Measurements from ENCODE around the gene OR8G5.

OR8G5 gene, protein sequence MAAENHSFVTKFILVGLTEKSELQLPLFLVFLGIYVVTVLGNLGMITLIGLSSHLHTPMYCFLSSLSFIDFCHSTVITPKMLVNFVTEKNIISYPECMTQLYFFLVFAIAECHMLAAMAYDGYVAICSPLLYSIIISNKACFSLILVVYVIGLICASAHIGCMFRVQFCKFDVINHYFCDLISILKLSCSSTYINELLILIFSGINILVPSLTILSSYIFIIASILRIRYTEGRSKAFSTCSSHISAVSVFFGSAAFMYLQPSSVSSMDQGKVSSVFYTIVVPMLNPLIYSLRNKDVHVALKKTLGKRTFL

DNA sequence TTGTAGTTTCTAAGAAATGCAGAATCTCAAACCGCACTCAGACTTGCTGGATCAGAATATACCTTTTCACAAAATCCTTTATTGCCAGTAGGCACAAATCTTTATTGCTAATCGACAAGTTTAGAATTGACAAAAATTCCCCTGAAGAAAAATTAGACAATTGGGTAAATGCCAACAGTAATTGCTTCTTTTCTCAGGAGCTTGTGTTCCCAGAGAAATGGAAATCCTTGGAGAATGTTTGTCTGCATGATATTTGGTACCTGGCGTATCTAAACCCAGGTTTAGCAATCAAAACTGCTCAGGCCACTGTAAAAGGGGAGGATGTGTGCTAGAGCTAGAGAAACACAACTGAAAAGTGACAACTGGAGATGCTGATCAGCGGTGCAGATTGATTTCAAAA is at the start of gene OR8G5:
Gene OR8G5 (plus strand): TSS at position 301 of the 400 bp plus-strand sequence. CDS start 8,556 bp downstream, outside the sequence.
- CTCF ChIA-PET: no interaction called here
- POLR2A ChIA-PET: no interaction called here
- no peak for DNase-seq (ENCODE audit: extremely low spot score)
- no peak for TF ChIP-seq ARNT (IDR thresholded peaks at IDR 0.05)
- TF ChIP-seq, protein P1, sequence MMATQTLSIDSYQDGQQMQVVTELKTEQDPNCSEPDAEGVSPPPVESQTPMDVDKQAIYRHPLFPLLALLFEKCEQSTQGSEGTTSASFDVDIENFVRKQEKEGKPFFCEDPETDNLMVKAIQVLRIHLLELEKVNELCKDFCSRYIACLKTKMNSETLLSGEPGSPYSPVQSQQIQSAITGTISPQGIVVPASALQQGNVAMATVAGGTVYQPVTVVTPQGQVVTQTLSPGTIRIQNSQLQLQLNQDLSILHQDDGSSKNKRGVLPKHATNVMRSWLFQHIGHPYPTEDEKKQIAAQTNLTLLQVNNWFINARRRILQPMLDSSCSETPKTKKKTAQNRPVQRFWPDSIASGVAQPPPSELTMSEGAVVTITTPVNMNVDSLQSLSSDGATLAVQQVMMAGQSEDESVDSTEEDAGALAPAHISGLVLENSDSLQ (IDR thresholded peaks at IDR 0.05): no peak
- no peak for TF ChIP-seq FOXM1 (IDR thresholded peaks at IDR 0.05; ENCODE audit: borderline replicate concordance)
- no peak for TF ChIP-seq ELF4 (IDR thresholded peaks at IDR 0.05)
- no peak for TF ChIP-seq SUZ12 (IDR thresholded peaks at IDR 0.05)
- TF ChIP-seq NFRKB (IDR thresholded peaks at IDR 0.05): no peak
- no peak for TF ChIP-seq ZNF384 (IDR thresholded peaks at IDR 0.05)
- TF ChIP-seq FOXA1 (IDR thresholded peaks at IDR 0.05): no peak
- TF ChIP-seq FOXK2 (IDR thresholded peaks at IDR 0.05): no peak
- no peak for TF ChIP-seq L3MBTL2 (conservative IDR thresholded peaks at IDR 0.05)

DNA sequence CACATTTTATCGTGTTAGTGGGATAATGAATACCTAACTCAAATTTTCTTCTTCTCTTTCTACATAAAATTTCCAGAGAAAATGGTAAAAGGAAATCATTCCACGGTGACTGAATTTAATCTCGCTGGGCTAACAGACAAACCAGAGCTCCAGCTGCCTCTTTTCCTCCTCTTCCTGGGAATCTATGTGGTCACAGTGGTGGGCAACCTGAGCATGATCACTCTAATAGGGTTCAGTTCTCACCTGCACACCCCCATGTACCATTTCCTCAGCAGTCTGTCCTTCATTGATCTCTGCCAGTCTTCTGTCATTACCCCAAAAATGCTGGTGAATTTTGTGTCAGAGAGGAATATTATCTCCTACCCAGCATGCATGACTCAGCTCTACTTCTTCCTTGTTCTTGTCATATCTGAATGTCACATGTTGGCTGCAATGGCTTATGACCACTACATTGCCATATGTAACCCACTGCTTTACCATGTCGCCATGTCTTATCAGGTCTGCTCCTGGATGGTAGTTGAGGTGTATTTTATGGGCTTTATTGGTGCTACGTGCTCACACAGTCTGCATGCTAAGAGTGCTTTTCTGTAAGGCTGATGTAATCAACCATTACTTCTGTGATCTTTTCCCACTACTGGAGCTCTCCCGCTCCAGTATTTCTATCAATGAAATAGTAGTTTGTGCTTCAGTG is 48.9 kb upstream of the OR8G5 start:
- ChIA-PET POLR2A (no interaction called here), CTCF (no interaction called here)
- DNase-seq (ENCODE audit: extremely low spot score): no peak
- no peak for TF ChIP-seq HDGF (IDR thresholded peaks at IDR 0.05; ENCODE audit: borderline replicate concordance)
- TF ChIP-seq TARDBP (IDR thresholded peaks at IDR 0.05): no peak
- no peak for TF ChIP-seq LEF1 (IDR thresholded peaks at IDR 0.05; ENCODE audit: borderline replicate concordance)
- TF ChIP-seq, protein P1 (IDR thresholded peaks at IDR 0.05): no peak
- TF ChIP-seq ELF4 (IDR thresholded peaks at IDR 0.05): no peak
- no peak for TF ChIP-seq ZNF384 (IDR thresholded peaks at IDR 0.05)
- no peak for TF ChIP-seq FOXA1 (IDR thresholded peaks at IDR 0.05)
- TF ChIP-seq L3MBTL2 (conservative IDR thresholded peaks at IDR 0.05): no peak
- no peak for TF ChIP-seq CTBP1 (IDR thresholded peaks at IDR 0.05; ENCODE audit: borderline replicate concordance)

DNA sequence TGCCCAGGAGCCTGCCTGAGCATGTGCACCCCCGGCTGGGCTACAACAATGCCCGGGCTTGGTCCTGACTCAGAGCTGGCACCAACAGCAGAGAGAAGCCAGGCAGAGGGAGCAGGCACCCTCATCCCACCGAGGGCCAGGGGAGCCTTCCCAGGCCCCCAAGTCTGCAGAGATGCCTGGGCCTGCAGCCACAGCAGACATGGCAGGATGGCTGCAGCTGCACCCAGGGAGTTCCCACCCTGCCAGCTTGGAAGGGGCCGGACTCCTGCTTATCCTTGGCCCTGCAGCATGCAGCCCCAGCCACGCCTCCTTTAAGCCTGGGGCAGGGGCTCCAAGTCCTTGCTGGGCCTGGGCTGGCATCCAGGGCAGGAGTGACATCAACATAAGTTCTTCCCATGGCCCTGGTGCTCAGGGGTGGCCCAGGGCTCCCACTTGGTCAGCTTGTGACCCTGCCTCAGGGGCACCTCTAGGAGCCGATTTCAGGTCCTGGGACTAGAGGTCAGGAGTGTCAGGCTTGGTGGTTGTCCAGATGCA is 46.3 kb upstream of the OR8G5 start:
- DNase-seq (ENCODE audit: extremely low spot score): no peak
- POLR2A ChIA-PET: no interaction called here
- CTCF ChIA-PET: no interaction called here
- TF ChIP-seq FOXA1 (IDR thresholded peaks at IDR 0.05) (no peak), ARNT (IDR thresholded peaks at IDR 0.05) (no peak), LEF1 (IDR thresholded peaks at IDR 0.05; ENCODE audit: borderline replicate concordance) (no peak), SUZ12 (IDR thresholded peaks at IDR 0.05) (no peak), SP1 (IDR thresholded peaks at IDR 0.05) (no peak), TARDBP (IDR thresholded peaks at IDR 0.05) (no peak), FOXM1 (IDR thresholded peaks at IDR 0.05; ENCODE audit: borderline replicate concordance) (no peak), CTBP1 (IDR thresholded peaks at IDR 0.05; ENCODE audit: borderline replicate concordance) (no peak), BHLHE40 (IDR thresholded peaks at IDR 0.05; ENCODE audit: borderline replicate concordance) (no peak), ELF4 (IDR thresholded peaks at IDR 0.05) (no peak), HDGF (IDR thresholded peaks at IDR 0.05; ENCODE audit: borderline replicate concordance) (no peak), NFRKB (IDR thresholded peaks at IDR 0.05) (no peak), ZNF384 (IDR thresholded peaks at IDR 0.05) (no peak), FOXK2 (IDR thresholded peaks at IDR 0.05) (no peak), L3MBTL2 (conservative IDR thresholded peaks at IDR 0.05) (no peak)
- TF ChIP-seq, protein P1 (IDR thresholded peaks at IDR 0.05): no peak

DNA sequence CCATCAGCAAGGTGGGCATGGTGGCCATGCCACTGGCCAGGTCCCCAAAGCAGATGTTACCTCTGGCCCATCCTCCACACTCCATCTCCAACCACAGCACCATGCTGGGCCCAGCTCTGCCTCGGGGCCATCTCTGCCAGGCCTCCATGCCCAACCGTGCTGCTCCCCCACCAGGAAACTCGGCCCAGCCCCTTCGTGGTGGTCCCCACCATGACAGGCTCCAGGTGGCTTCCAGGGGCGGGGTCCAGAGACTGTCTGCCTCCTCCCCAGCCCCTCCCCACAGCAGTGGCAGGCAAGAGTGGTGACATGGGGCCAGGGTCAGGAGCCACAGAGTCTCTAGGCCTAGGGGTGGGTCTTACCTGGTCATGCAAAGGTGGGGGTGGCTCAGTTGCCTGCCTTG is 45.8 kb upstream of the OR8G5 start:
- DNase-seq (ENCODE audit: extremely low spot score): no peak
- CTCF ChIA-PET: no interaction called here
- POLR2A ChIA-PET: no interaction called here
- TF ChIP-seq FOXM1 (IDR thresholded peaks at IDR 0.05; ENCODE audit: borderline replicate concordance) (no peak), LEF1 (IDR thresholded peaks at IDR 0.05; ENCODE audit: borderline replicate concordance) (no peak), SUZ12 (IDR thresholded peaks at IDR 0.05) (no peak), FOXA1 (IDR thresholded peaks at IDR 0.05) (no peak), ARNT (IDR thresholded peaks at IDR 0.05) (no peak)
- TF ChIP-seq, protein P1 (IDR thresholded peaks at IDR 0.05): no peak

DNA sequence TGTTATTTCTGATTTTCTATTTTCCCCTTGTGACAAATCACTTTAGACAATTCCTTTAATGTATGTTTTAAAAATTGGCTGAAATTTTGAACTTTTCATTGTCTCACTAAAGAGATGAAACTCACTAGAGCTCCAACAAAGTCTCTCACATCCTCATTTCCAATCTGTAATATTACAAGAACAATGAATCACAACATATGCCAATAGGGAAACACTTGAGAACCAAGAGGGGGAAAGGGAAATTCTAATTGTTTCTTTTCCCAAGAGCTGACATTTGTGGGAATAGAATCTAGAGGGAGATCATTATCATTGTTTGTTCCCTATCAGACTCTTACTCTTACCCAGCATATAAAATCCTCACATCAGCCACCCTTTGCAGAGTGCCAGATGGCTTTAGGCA is 44.9 kb upstream of the OR8G5 start:
- no peak for TF ChIP-seq ELF4 (IDR thresholded peaks at IDR 0.05)
- no peak for TF ChIP-seq FOXM1 (IDR thresholded peaks at IDR 0.05; ENCODE audit: borderline replicate concordance)
- TF ChIP-seq NFRKB (IDR thresholded peaks at IDR 0.05): no peak
- no peak for TF ChIP-seq FOXK2 (IDR thresholded peaks at IDR 0.05)
- no peak for TF ChIP-seq L3MBTL2 (conservative IDR thresholded peaks at IDR 0.05)
- TF ChIP-seq LEF1 (IDR thresholded peaks at IDR 0.05; ENCODE audit: borderline replicate concordance): no peak
- TF ChIP-seq BHLHE40 (IDR thresholded peaks at IDR 0.05; ENCODE audit: borderline replicate concordance): no peak
- no peak for TF ChIP-seq SP1 (IDR thresholded peaks at IDR 0.05)
- TF ChIP-seq, protein P1 (IDR thresholded peaks at IDR 0.05): no peak
- TF ChIP-seq HDGF (IDR thresholded peaks at IDR 0.05; ENCODE audit: borderline replicate concordance): no peak
- TF ChIP-seq CTBP1 (IDR thresholded peaks at IDR 0.05; ENCODE audit: borderline replicate concordance): no peak
- TF ChIP-seq TARDBP (IDR thresholded peaks at IDR 0.05): no peak
- no peak for TF ChIP-seq FOXA1 (IDR thresholded peaks at IDR 0.05)
- TF ChIP-seq SUZ12 (IDR thresholded peaks at IDR 0.05): no peak
- no peak for TF ChIP-seq ZNF384 (IDR thresholded peaks at IDR 0.05)
- no peak for TF ChIP-seq ARNT (IDR thresholded peaks at IDR 0.05)
- POLR2A ChIA-PET: no interaction called here
- CTCF ChIA-PET: no interaction called here
- DNase-seq (ENCODE audit: extremely low spot score): no peak

All from HEK293T (cell line).